Measurements from ENCODE around the gene ATAT1. TPM values are rescaled to one million over a fixed set of nuclear protein-coding genes. Genes with fewer than 3 reads are reported as not detected.

Gene ATAT1
- total RNA-seq, 6 experiments from 2014 or later, result 5.2 to 9.3 (median 5.9) TPM

DNA sequence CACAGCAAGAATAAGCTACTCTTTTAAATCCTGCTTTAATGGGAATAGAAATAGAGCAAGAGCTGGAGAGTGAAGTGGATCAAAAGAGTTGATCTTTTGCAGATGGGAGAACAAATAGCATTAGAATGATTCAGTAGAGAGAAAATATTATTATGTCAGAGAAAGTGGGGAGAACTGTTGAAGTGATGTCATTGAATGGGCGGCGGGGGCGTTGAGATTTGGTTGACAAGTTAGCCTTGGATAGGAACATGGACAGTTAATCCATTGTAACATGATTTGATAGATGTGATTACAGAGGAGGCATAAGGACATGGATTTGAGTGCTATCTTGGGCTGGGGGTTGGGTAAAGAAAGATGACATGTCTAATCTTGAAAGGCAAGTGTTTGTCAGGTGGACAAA lies 9.2 kb downstream of the ATAT1 start:
- H3K27me3 Mint-ChIP-seq (ENCODE audit: insufficient read depth), result peaks cover 3% of the 10 kb centered on the region; the same call in 1 of the 2 replicates
- no peaks in the 10 kb centered on the region for H3K9me3 Mint-ChIP-seq
- no peak overlapping the region for H3K4me3 Mint-ChIP-seq
- DNase-seq, result no peak
- H3K36me3 Mint-ChIP-seq (ENCODE audit: low read depth), result peaks cover 23% of the 10 kb centered on the region
- H3K27ac Mint-ChIP-seq, result no peak overlapping the region
- H3K4me1 Mint-ChIP-seq (ENCODE audit: low read depth), result peaks cover 7% of the 10 kb centered on the region
- no peak for TF ChIP-seq CTCF (IDR thresholded peaks at IDR 0.05)

DNA sequence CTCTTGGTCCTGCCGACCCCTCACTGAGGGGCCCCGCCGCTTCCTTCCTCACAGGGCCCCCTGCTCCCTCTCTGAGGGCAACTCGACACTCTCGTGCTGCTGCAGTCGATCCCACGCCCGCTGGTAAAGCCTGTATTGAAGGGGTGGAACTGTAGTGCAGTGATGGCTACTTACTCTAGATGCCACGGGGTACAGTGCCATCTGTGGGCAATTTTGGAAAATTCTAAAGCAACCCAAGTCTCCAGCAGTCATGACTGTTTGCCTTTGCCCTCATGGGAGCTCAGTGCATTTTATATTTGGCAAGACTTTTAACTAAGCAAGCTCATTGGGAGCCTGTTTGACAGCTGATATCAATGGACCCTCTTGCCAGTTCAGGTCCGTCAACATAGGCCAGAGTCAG lies 13.8 kb downstream of the ATAT1 start:
- H3K4me3 Mint-ChIP-seq, result no peak overlapping the region
- H3K36me3 Mint-ChIP-seq (ENCODE audit: low read depth), result no peaks in the 10 kb centered on the region; the same call in none of the 2 replicates
- no peak overlapping the region for H3K27ac Mint-ChIP-seq
- no peaks in the 10 kb centered on the region for H3K9me3 Mint-ChIP-seq
- no peaks in the 10 kb centered on the region for H3K4me1 Mint-ChIP-seq (ENCODE audit: low read depth)
- no peak for DNase-seq
- no peaks in the 10 kb centered on the region; the same call in 1 of the 2 replicates for H3K27me3 Mint-ChIP-seq (ENCODE audit: insufficient read depth)
- TF ChIP-seq CTCF (IDR thresholded peaks at IDR 0.05), result peak; percentile 19; the same call in 1 of the 2 replicates

- Mint-ChIP-seq H3K4me3 (no peak overlapping the region), H3K9me3 (no peaks in the 10 kb centered on the region), H3K27me3 (ENCODE audit: insufficient read depth) (no peaks in the 10 kb centered on the region; the same call in 1 of the 2 replicates), H3K4me1 (ENCODE audit: low read depth) (peaks cover 5% of the 10 kb centered on the region), H3K27ac (no peak overlapping the region), H3K36me3 (ENCODE audit: low read depth) (peaks cover 5% of the 10 kb centered on the region)
- no peak for TF ChIP-seq CTCF (IDR thresholded peaks at IDR 0.05)
- no peak for DNase-seq
Measured at GRCh38 chr6:30641048-30641447, 14.4 kb downstream of the ATAT1 start.

DNA sequence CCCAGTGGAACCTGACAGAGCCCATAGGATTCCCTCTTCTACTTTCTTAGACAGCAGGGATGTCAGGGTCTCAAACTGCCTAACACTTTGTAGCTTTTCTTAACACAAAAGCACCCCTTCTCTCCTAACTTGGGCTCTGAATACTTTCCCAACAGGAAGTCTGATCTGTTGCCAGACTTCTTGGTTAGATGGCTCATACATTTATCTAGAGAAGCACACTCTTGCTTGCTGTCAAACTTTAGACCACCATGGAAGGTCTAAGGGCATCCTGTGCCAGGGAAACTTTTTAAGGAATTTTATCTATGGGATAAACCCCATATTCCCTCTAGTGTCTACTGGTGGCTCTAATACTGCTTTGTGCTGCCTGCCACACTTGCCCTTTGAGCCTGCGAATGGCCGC lies 17.0 kb downstream of the ATAT1 start:
- no peak overlapping the region for H3K27ac Mint-ChIP-seq
- H3K36me3 Mint-ChIP-seq (ENCODE audit: low read depth), result peaks cover 7% of the 10 kb centered on the region
- no peaks in the 10 kb centered on the region for H3K9me3 Mint-ChIP-seq

GRCh38 chr6:30644769-30645168 lies 18.1 kb downstream of the ATAT1 start:
- H3K4me3 Mint-ChIP-seq, result no peak overlapping the region
- no peak for TF ChIP-seq CTCF (IDR thresholded peaks at IDR 0.05)
- H3K27me3 Mint-ChIP-seq (ENCODE audit: insufficient read depth), result no peaks in the 10 kb centered on the region; the same call in 1 of the 2 replicates
- no peaks in the 10 kb centered on the region for H3K9me3 Mint-ChIP-seq
- peaks cover 20% of the 10 kb centered on the region for H3K4me1 Mint-ChIP-seq (ENCODE audit: low read depth)
- no peak overlapping the region for H3K27ac Mint-ChIP-seq
- DNase-seq, result no peak
- peaks cover 7% of the 10 kb centered on the region for H3K36me3 Mint-ChIP-seq (ENCODE audit: low read depth)

More for the DNA sequence above, 17.0 kb downstream of the ATAT1 start:
- no peak for DNase-seq
- H3K4me1 Mint-ChIP-seq (ENCODE audit: low read depth), result peaks cover 20% of the 10 kb centered on the region
- H3K4me3 Mint-ChIP-seq, result no peak overlapping the region
- no peaks in the 10 kb centered on the region; the same call in 1 of the 2 replicates for H3K27me3 Mint-ChIP-seq (ENCODE audit: insufficient read depth)
- no peak for TF ChIP-seq CTCF (IDR thresholded peaks at IDR 0.05)

DNA sequence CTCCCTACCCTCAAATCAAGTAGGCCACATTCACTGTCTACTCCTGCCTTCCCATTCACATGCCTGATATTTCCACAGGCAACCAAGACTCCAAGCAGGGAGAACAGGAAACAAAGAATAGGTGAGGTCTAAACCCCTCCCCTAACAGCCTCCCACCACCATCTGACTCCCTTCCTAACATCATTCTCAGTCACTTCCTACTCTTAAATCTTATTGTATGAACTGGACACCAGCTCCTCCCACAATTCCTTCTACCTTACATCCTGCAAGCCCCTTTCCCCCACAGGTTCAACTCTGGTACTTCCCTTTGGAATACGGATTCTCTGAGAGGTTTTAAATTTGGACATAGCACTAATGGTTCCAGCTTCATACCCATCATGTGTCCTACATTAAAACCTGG lies 19.3 kb downstream of the ATAT1 start:
- no peak for DNase-seq
- Mint-ChIP-seq H3K27ac (no peak overlapping the region; the same call in 1 of the 2 replicates), H3K27me3 (ENCODE audit: insufficient read depth) (no peaks in the 10 kb centered on the region), H3K9me3 (no peaks in the 10 kb centered on the region), H3K4me1 (ENCODE audit: low read depth) (peaks cover 20% of the 10 kb centered on the region), H3K4me3 (peak overlapping the region; percentile 90), H3K36me3 (ENCODE audit: low read depth) (peaks cover 10% of the 10 kb centered on the region)
- no peak for TF ChIP-seq CTCF (IDR thresholded peaks at IDR 0.05)

Measured in HFFc6 (cell line).